Activated CD4-positive, alpha-beta T cell treated with anti-CD3 and anti-CD28 coated beads, Interleukin-2, amount 50 U/mL, for 1 hour (primary cell): ENCODE results near the gene SSR1.

Experiments used
- DNase-seq: peaks from one replicate; pipeline ENCODE4 v3.0.0-alpha.2; 2020

SSR1 gene

GRCh38 chr6:7255918-7256317 lies 57.1 kb downstream of the SSR1 start:
- DNase-seq = no peak

- no peak for DNase-seq
Observed at GRCh38 chr6:7254980-7255835, 57.8 kb downstream of the SSR1 start.

GRCh38 chr6:7252390-7252789 lies 60.6 kb downstream of the SSR1 start:
- no peak for DNase-seq

GRCh38 chr6:7251646-7252260 lies 61.2 kb downstream of the SSR1 start:
- DNase-seq = no peak

DNA sequence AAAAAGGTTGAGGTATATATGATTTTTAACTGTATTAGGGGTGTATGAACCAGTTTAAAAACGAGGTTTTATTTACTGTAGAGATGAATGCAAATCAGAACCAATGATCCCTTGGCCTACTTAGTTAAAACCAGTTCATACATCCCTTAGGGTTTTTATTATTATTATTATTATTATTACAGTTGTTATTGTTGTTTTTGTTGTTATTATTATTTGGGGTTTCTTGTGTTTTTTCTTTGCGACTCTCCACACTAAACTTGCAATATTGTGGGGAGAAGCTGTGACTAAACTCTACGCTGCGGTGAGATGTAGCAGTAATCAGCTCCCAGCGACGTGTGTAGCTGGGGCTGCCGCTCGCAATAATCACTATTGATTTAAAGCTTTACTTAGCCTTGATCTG lies 62.2 kb downstream of the SSR1 start:
- DNase-seq = no peak

DNA sequence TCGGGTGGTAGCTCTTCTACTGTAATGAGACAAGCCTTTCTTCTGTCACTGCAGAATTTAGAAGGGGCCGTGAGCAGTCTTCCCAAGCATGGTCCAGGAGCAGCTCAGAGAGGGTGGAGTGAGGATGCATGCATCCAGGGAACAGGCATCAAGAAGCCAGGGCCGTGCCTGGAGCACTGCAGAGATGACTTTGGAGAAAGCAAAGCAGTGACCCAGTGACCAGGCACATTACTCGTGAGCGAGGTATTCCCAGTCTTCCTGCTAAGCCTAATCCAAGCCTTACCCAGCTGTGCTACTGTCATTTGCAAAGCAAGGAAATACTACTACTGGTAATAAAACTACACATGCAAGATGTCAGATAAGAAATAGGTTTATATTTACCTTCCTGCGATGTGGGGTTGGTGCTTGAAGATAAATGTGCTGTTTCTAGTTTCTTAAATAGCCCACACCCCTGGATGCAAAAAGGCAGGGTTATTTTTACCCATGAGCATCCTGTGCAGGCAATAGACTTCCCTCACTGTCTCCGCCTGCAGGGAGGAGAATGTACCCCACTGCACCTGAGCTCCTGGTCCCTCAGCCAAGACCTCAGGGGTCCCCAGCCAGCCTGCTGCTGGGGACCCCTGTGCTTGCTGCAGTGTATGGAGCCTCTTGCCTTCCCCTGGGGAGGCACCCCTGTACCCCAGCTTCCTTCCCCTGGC lies 62.9 kb downstream of the SSR1 start:
- DNase-seq = no peak

- DNase-seq = no peak
Observed at GRCh38 chr6:7249391-7249790, 63.6 kb downstream of the SSR1 start.

DNA sequence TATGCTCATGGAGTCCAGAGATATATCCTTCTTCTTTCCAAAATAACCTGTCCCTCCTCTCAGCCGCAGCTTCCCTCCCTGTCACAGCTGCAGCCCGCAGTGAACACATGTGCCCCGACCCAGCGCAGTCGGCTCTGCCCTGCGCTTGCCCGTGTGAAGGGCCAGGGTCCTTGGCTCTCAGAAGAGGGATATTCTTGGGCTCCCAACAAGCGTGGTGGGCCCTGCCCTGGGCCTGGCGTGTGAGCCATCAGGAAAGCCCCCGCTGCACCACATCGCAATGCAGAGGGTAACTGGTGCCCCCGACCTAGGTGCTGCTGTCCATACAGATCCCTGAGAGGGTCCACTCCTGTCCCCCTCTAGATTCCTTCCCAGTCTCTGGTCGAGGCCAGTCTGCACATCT lies 65.2 kb downstream of the SSR1 start:
- no peak for DNase-seq

DNA sequence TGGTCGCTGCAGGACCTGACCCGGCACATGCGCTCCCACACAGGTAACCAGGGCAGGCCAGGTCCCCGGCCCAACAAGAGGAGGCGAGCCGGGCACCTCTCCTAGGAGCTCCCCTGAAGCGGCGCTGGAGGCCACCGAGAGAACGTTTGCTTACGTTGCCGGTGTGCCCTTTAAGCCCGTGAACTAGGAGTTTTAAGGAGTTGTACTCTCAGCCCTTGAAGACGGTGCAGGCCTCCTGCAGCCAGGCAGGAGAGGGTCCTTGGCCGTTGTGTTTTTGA lies 65.9 kb downstream of the SSR1 start:
- no peak for DNase-seq

GRCh38 chr6:7246401-7247178 lies 66.4 kb downstream of the SSR1 start:
- no peak for DNase-seq

DNA sequence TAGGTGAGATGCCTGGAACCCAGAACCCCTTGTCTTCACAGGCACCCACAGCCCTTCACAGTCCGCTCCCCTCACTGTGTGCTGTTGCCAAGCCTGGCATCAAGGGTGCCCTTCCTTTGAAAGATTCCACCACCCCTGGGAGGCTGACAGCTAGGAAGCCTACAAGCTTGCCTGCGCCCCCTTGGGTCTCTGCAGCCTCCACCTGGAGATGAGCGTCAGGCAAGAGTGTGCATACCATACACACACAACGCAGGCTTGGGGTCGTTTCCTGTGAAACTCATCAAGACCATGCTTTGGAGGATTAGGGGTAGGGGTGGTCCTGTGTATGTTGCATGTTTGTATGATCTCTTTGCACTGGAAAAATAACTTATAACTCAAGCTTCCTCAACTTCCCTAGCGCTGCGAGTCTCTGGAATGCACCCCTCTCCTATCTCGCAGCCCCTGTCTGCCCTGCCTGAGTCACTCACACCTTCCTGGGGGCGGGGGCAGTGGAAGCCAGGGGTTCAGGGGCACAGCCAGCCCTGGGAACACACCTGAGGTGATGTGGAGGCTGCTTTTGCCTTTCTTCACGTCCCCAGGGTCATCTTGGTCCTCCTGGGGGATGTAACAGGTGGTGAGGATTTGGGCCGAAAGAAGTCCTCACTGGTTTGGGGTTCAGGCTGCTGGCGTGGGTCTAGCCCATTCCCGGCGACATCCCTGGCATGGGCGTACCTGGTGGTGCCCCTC lies 67.2 kb downstream of the SSR1 start:
- DNase-seq = no peak

DNA sequence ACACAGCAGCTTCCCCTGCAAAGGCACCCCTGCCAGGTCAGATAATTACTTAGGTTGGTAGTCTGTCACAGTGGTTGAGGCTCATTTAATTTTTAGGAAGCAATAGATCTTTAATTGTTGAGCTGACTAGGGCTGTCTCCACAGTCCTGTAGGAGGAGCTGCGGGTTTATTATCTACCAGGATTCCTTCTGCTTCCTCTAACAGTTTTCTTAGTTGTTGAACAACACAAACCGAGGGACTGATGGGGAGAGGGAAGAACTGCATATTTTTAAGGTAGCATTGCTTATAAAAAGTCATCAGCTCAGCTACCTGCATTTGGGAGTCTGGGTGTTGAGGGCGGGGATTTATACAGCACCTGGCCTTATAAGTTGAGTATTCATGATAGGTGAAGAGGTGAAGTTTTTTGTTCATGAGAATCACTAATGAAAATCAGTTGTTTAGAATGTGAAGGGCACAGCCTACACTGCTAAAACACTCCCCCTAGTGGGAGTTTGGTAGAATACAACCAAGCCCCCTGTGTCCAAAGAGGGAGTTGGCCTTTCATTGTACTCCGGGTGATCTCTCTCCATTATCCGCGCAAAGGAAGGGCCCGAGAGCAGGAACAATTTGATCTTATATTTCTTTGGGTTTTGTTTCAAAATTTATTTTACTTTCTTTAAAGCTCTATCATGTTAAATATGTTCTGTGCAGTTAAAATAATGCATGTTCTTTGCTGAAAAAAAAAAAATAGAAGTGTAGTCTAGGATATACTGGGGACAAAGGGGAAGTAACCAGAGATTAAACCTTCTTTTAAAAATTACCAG lies 69.6 kb downstream of the SSR1 start:
- peak; percentile 15 for DNase-seq

DNA sequence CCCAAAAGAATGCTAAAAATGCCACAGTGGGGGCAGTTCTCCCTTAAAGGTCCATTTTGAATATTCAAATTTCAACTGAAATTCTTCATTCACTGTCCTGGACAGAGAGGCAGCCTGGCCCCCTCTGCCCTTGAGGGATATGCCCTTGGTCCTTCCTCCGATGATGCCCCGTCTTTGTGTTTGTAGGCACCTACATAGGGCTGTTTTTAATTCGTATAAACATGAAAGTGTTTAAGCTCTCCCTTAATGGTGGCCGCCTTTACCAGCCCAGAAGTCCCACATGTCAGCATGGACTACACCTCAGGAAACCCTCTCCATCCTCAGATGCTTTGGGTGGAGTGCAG lies 70.2 kb downstream of the SSR1 start:
- no peak for DNase-seq

DNA sequence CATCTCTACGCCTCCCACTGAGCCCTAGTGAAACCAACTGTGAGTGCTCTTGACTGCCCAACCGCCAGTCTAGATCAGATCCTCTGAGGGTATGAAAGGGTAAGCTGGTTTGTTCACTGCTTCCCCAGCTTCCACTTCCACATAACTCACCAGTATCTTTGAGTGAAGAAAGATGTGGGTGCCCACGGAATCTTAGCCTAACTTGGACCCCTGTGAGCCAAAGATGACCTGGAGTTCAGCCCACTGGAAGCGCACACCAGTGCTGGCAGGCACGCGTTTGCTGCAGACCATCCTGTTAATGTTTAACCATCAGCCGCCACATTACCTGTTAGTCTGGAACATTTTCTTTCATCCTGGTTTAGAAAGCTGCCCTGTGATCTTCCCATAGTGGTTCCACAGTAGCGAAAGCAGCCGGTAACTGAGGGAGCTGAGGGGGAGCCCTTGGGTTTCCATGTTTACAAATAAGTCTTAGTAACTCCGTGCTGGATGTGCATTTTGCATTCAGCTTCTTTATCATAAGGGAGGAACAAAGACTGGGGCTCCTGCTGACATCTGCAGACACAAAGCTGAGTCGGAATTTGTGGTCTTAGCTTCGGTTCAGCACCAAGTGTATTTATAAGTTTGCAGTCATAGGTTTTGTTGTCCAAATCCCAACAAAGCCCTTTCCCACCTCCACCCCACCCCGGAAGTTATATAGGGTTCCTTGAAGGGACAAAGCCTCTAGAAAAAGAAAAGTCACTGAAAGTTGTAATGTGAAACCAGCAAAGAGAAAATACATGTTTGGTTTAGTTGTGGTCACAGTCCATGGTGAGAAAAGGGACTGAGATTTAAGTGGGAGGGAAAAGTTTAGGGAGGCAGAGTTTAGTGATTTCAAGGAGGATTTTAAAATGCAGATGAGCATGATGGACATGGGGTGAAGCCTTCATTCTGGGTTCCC lies 71.0 kb downstream of the SSR1 start:
- DNase-seq = no peak

GRCh38 chr6:7241160-7241559 lies 71.8 kb downstream of the SSR1 start:
- no peak for DNase-seq

- DNase-seq = no peak
Observed at GRCh38 chr6:7240351-7240750, 72.6 kb downstream of the SSR1 start.

- DNase-seq = no peak
Observed at GRCh38 chr6:7239590-7239948, 73.4 kb downstream of the SSR1 start.

- DNase-seq = peak; percentile 61
Observed at GRCh38 chr6:7238900-7239589, 74.0 kb downstream of the SSR1 start.

GRCh38 chr6:7238526-7238899 lies 74.5 kb downstream of the SSR1 start:
- no peak for DNase-seq

- no peak for DNase-seq
Observed at GRCh38 chr6:7237653-7238188, 75.3 kb downstream of the SSR1 start.
